ENCODE measurements around the gene ATPAF2.

GRCh38 chr17:18025241-18025944 is 13.6 kb downstream of the ATPAF2 start:
- no peak for TF ChIP-seq REST (IDR thresholded peaks at IDR 0.05; ENCODE audit: insufficient read depth in 1 of 2, low read depth in 2 of 2, low read length in 2 of 2)
- TF ChIP-seq SIN3A (IDR thresholded peaks at IDR 0.05; ENCODE audit: borderline replicate concordance, insufficient read depth, low read length): no peak
